Measurements from ENCODE around the gene GPC6.

Gene GPC6

GRCh38 chr13:93755341-93755740, 528.7 kb downstream of the GPC6 start:
- Histone ChIP-seq H3K36me3 (ENCODE audit: insufficient read depth) (no peaks in the 10 kb centered on the region), H3K4me3 (IDR thresholded peaks at IDR 0.05; ENCODE audit: insufficient read depth, low read depth, low read length) (no peak overlapping the region), H3K4me2 (no peak overlapping the region), H3K4me1 (ENCODE audit: low read depth, poor library complexity, severe bottlenecking) (peaks cover 12% of the 10 kb centered on the region), H4K20me1 (ENCODE audit: insufficient read depth) (no peaks in the 10 kb centered on the region), H3K27ac (no peak overlapping the region), H3K9ac (no peak overlapping the region), H2AFZ (ENCODE audit: low read depth) (no peak overlapping the region), H3K27me3 (ENCODE audit: insufficient read depth, low read depth) (no peaks in the 10 kb centered on the region), H3K79me2 (ENCODE audit: insufficient read depth, low read depth) (no peaks in the 10 kb centered on the region)
- no peak for TF ChIP-seq CTCF (conservative IDR thresholded peaks at IDR 0.05; ENCODE audit: low read depth, low read length)

- Histone ChIP-seq H3K79me2 (ENCODE audit: insufficient read depth, low read depth) (no peaks in the 10 kb centered on the region), H3K4me1 (ENCODE audit: low read depth, poor library complexity, severe bottlenecking) (no peaks in the 10 kb centered on the region), H3K36me3 (ENCODE audit: insufficient read depth) (no peaks in the 10 kb centered on the region), H3K27ac (no peak overlapping the region), H2AFZ (ENCODE audit: low read depth) (no peak overlapping the region), H3K4me2 (no peak overlapping the region), H3K27me3 (ENCODE audit: insufficient read depth, low read depth) (no peaks in the 10 kb centered on the region), H4K20me1 (ENCODE audit: insufficient read depth) (no peaks in the 10 kb centered on the region), H3K9ac (no peak overlapping the region), H3K4me3 (IDR thresholded peaks at IDR 0.05; ENCODE audit: insufficient read depth, low read depth, low read length) (no peak overlapping the region)
- no peak for TF ChIP-seq CTCF (conservative IDR thresholded peaks at IDR 0.05; ENCODE audit: low read depth, low read length)
Observed at GRCh38 chr13:93758575-93758974, 532.0 kb downstream of the GPC6 start.

GRCh38 chr13:93762708-93763426, 536.3 kb downstream of the GPC6 start:
- Histone ChIP-seq H3K9ac (no peak overlapping the region), H3K36me3 (ENCODE audit: insufficient read depth) (no peaks in the 10 kb centered on the region), H3K27ac (no peak overlapping the region), H2AFZ (ENCODE audit: low read depth) (no peak overlapping the region), H3K4me3 (IDR thresholded peaks at IDR 0.05; ENCODE audit: insufficient read depth, low read depth, low read length) (no peak overlapping the region), H3K4me2 (no peak overlapping the region), H4K20me1 (ENCODE audit: insufficient read depth) (no peaks in the 10 kb centered on the region), H3K79me2 (ENCODE audit: insufficient read depth, low read depth) (no peaks in the 10 kb centered on the region), H3K4me1 (ENCODE audit: low read depth, poor library complexity, severe bottlenecking) (no peaks in the 10 kb centered on the region), H3K27me3 (ENCODE audit: insufficient read depth, low read depth) (no peaks in the 10 kb centered on the region)
- no peak for TF ChIP-seq CTCF (conservative IDR thresholded peaks at IDR 0.05; ENCODE audit: low read depth, low read length)

GRCh38 chr13:93765062-93765461, 538.5 kb downstream of the GPC6 start:
- Histone ChIP-seq H3K79me2 (ENCODE audit: insufficient read depth, low read depth) (no peaks in the 10 kb centered on the region), H3K9ac (no peak overlapping the region), H3K4me3 (IDR thresholded peaks at IDR 0.05; ENCODE audit: insufficient read depth, low read depth, low read length) (no peak overlapping the region), H3K27me3 (ENCODE audit: insufficient read depth, low read depth) (no peaks in the 10 kb centered on the region), H3K4me1 (ENCODE audit: low read depth, poor library complexity, severe bottlenecking) (no peaks in the 10 kb centered on the region), H3K27ac (no peak overlapping the region), H4K20me1 (ENCODE audit: insufficient read depth) (no peaks in the 10 kb centered on the region), H3K4me2 (no peak overlapping the region), H2AFZ (ENCODE audit: low read depth) (no peak overlapping the region), H3K36me3 (ENCODE audit: insufficient read depth) (no peaks in the 10 kb centered on the region)
- TF ChIP-seq CTCF (conservative IDR thresholded peaks at IDR 0.05; ENCODE audit: low read depth, low read length), result no peak
